C4-2B (cell line): ENCODE measurements around the gene FAM131A.

Source experiments
- CTCF ChIP-seq: fragments of 450-650 bp; conservative IDR thresholded peaks from 2 replicates; pipeline ENCODE4 v1.5.1; 2017; ENCODE audit warnings: mild to moderate bottlenecking
- ZFX ChIP-seq: fragments of 450-650 bp; IDR thresholded peaks from 2 replicates; pipeline ENCODE4 v1.6.1; 2017

DNA sequence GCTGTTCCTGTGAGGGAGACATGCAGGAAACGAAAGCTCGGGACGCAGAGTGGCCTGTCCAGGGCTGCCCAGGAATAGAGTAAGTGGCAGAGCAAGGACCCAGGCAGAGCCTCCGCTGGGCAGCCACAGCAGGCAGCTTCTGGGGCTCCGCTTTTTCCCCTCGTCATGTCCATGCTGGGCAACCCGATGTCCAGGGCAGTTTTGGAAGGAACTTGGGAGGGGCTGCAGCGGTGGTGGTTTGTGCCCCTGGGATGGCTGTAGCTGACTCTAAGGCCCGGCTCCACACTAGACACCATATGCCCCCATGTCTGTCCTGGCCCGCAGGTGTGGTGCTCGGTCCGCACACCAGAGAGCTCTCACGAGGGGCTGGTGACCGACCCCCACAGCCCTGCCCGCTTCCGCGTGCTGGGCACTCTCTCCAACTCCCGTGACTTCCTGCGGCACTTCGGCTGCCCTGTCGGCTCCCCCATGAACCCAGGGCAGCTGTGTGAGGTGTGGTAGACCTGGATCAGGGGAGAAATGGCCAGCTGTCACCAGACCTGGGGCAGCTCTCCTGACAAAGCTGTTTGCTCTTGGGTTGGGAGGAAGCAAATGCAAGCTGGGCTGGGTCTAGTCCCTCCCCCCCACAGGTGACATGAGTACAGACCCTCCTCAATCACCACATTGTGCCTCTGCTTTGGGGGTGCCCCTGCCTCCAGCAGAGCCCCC, 45.5 kb upstream of the FAM131A start:
- no peak for TF ChIP-seq CTCF
- TF ChIP-seq ZFX: no peak
